ENCODE results near the gene AIFM3.

Gene AIFM3

GRCh38 chr22:20989323-20990138 lies 22.5 kb downstream of the AIFM3 start:
- in situ Hi-C loops (cut with HindIII; ENCODE audit: low pct_unique_long_range_greater_than_20kb, low sequenced_read_pairs): no loop called here
- DNase-seq (ENCODE audit: low read depth in 1 of 2, low spot score in 1 of 2): no peak
- TF ChIP-seq JUND (IDR thresholded peaks at IDR 0.05; ENCODE audit: low read depth): no peak

GRCh38 chr22:20990184-20991180 lies 23.4 kb downstream of the AIFM3 start:
- no peak for TF ChIP-seq JUND (IDR thresholded peaks at IDR 0.05; ENCODE audit: low read depth)
- in situ Hi-C loops (cut with HindIII; ENCODE audit: low pct_unique_long_range_greater_than_20kb, low sequenced_read_pairs): no loop called here

GRCh38 chr22:20991252-20992055 lies 24.4 kb downstream of the AIFM3 start:
- DNase-seq (ENCODE audit: low read depth in 1 of 2, low spot score in 1 of 2): no peak
- TF ChIP-seq JUND (IDR thresholded peaks at IDR 0.05; ENCODE audit: low read depth): no peak
- in situ Hi-C loops (cut with HindIII; ENCODE audit: low pct_unique_long_range_greater_than_20kb, low sequenced_read_pairs): no loop called here

More at GRCh38 chr22:20990184-20991180, 23.4 kb downstream of the AIFM3 start:
- DNase-seq (ENCODE audit: low read depth in 1 of 2, low spot score in 1 of 2): no peak

- in situ Hi-C loops (cut with HindIII; ENCODE audit: low pct_unique_long_range_greater_than_20kb, low sequenced_read_pairs): no loop called here
- no peak for TF ChIP-seq JUND (IDR thresholded peaks at IDR 0.05; ENCODE audit: low read depth)
- DNase-seq (ENCODE audit: low read depth in 1 of 2, low spot score in 1 of 2): no peak
These were observed 25.0 kb downstream of the AIFM3 start for GRCh38 chr22:20992056-20992442.

GRCh38 chr22:20992456-20993303 lies 25.6 kb downstream of the AIFM3 start:
- no peak for DNase-seq (ENCODE audit: low read depth in 1 of 2, low spot score in 1 of 2)
- in situ Hi-C loops (cut with HindIII; ENCODE audit: low pct_unique_long_range_greater_than_20kb, low sequenced_read_pairs): no loop called here
- no peak for TF ChIP-seq JUND (IDR thresholded peaks at IDR 0.05; ENCODE audit: low read depth)

GRCh38 chr22:20993304-20994127 lies 26.5 kb downstream of the AIFM3 start:
- in situ Hi-C loops (cut with HindIII; ENCODE audit: low pct_unique_long_range_greater_than_20kb, low sequenced_read_pairs): no loop called here
- no peak for TF ChIP-seq JUND (IDR thresholded peaks at IDR 0.05; ENCODE audit: low read depth)
- no peak for DNase-seq (ENCODE audit: low read depth in 1 of 2, low spot score in 1 of 2)

- no peak for DNase-seq (ENCODE audit: low read depth in 1 of 2, low spot score in 1 of 2)
- no peak for TF ChIP-seq JUND (IDR thresholded peaks at IDR 0.05; ENCODE audit: low read depth)
- in situ Hi-C loops (cut with HindIII; ENCODE audit: low pct_unique_long_range_greater_than_20kb, low sequenced_read_pairs): no loop called here
These were observed 27.3 kb downstream of the AIFM3 start for GRCh38 chr22:20994128-20994901.

- TF ChIP-seq JUND (IDR thresholded peaks at IDR 0.05; ENCODE audit: low read depth): no peak
- in situ Hi-C loops (cut with HindIII; ENCODE audit: low pct_unique_long_range_greater_than_20kb, low sequenced_read_pairs): no loop called here
These were observed 27.8 kb downstream of the AIFM3 start for GRCh38 chr22:20994902-20995241.

GRCh38 chr22:20995329-20996030 lies 28.4 kb downstream of the AIFM3 start:
- in situ Hi-C loops (cut with HindIII; ENCODE audit: low pct_unique_long_range_greater_than_20kb, low sequenced_read_pairs): no loop called here
- DNase-seq (ENCODE audit: low read depth in 1 of 2, low spot score in 1 of 2): no peak
- no peak for TF ChIP-seq JUND (IDR thresholded peaks at IDR 0.05; ENCODE audit: low read depth)

More at GRCh38 chr22:20994902-20995241, 27.8 kb downstream of the AIFM3 start:
- no peak for DNase-seq (ENCODE audit: low read depth in 1 of 2, low spot score in 1 of 2)

GRCh38 chr22:20996031-20996410 lies 29.0 kb downstream of the AIFM3 start:
- in situ Hi-C loops (cut with HindIII; ENCODE audit: low pct_unique_long_range_greater_than_20kb, low sequenced_read_pairs): no loop called here
- no peak for TF ChIP-seq JUND (IDR thresholded peaks at IDR 0.05; ENCODE audit: low read depth)
- no peak for DNase-seq (ENCODE audit: low read depth in 1 of 2, low spot score in 1 of 2)

Measured in T47D (cell line).